SK-N-SH treated with all-trans-retinoic acid at 6 μM for 48 hours (cell line): ENCODE results near the gene CHAF1B.

Experiments used
- ARNTL ChIP-seq: fragments of 450-650 bp; formaldehyde crosslinking; IDR thresholded peaks from 2 replicates; pipeline ENCODE4 v1.5.0; 2020; ENCODE audit warnings: low read depth, mild to moderate bottlenecking, moderate library complexity, borderline replicate concordance
- BACH2 ChIP-seq: fragments of 250-450 bp; sonication (Bioruptor Pico); IDR thresholded peaks from 2 replicates; pipeline ENCODE4 v1.9.0; 2021; ENCODE audit warnings: mild to moderate bottlenecking, borderline replicate concordance
- GLIS3 ChIP-seq: fragments of 250-450 bp; sonication (Bioruptor Pico); IDR thresholded peaks from 2 replicates; pipeline ENCODE4 v1.5.0; 2020; ENCODE audit warnings: mild to moderate bottlenecking, moderate library complexity
- OSR1 ChIP-seq: fragments of 250-450 bp; sonication (Bioruptor Pico); IDR thresholded peaks from 2 replicates; pipeline ENCODE4 v1.8.0; 2022; ENCODE audit warnings: moderate library complexity, mild to moderate bottlenecking, inconsistent platforms
- PPARA ChIP-seq: fragments of 250-450 bp; sonication (Bioruptor Pico); IDR thresholded peaks from 2 replicates; pipeline ENCODE4 v1.5.0; 2020; ENCODE audit warnings: mild to moderate bottlenecking, borderline replicate concordance
- RARB ChIP-seq: fragments of 250-450 bp; sonication (Bioruptor Pico); IDR thresholded peaks from 2 replicates; pipeline ENCODE4 v1.8.0; 2021; ENCODE audit warnings: mild to moderate bottlenecking, moderate library complexity
- ZFP30 ChIP-seq: fragments of 450-650 bp; formaldehyde crosslinking; IDR thresholded peaks from 2 replicates; pipeline ENCODE4 v1.5.0; 2022; ENCODE audit warnings: mild to moderate bottlenecking, moderate library complexity
- ZNF565 ChIP-seq: fragments of 450-650 bp; formaldehyde crosslinking; conservative IDR thresholded peaks from 2 replicates; pipeline ENCODE4 v1.5.0; 2020; ENCODE audit warnings: low read depth, mild to moderate bottlenecking, moderate library complexity
- ZNF70 ChIP-seq: fragments of 450-650 bp; formaldehyde crosslinking; IDR thresholded peaks from 2 replicates; pipeline ENCODE4 v1.5.0; 2020; ENCODE audit warnings: mild to moderate bottlenecking, moderate library complexity
- TF ChIP-seq, protein P1 (sequence below): fragments of 250-450 bp; sonication (Bioruptor Pico); IDR thresholded peaks from 2 replicates; pipeline ENCODE4 v1.8.0; 2020; ENCODE audit warnings: mild to moderate bottlenecking, moderate library complexity, borderline replicate concordance
- TF ChIP-seq, protein P2 (sequence below): fragments of 250-450 bp; sonication (Bioruptor Pico); IDR thresholded peaks from 2 replicates; pipeline ENCODE4 v1.5.0; 2020; ENCODE audit warnings: mild to moderate bottlenecking, moderate library complexity
- TF ChIP-seq, protein P3 (sequence below): fragments of 250-450 bp; sonication (Bioruptor Pico); IDR thresholded peaks from 2 replicates; pipeline ENCODE4 v1.5.1; 2020; ENCODE audit warnings: low read depth, mild to moderate bottlenecking, moderate library complexity
- TF ChIP-seq, protein P4 (sequence below): fragments of 250-450 bp; sonication (Bioruptor Pico); IDR thresholded peaks from 2 replicates; pipeline ENCODE4 v1.5.1; 2021; ENCODE audit warnings: mild to moderate bottlenecking, moderate library complexity

DNA sequence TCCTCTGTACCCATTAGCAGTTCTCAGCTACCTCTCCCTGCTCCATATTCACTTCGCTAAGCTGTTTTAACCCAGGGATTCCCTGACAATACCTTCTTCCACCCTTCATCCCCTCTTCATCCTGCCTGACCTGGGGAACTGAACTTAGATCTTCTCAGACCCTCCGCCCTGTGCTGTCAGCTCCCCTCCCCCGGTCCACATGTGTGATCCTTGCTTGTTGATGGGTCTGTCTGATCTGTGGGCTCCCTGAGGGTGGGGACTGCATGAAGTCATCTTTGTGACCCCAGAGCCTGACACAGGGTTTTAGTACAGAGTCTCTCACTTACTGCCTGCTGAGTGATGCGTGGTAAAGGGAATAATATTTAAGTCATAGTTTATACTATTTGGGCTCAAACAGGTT, 11.8 kb downstream of the CHAF1B start:
- TF ChIP-seq, protein P1, sequence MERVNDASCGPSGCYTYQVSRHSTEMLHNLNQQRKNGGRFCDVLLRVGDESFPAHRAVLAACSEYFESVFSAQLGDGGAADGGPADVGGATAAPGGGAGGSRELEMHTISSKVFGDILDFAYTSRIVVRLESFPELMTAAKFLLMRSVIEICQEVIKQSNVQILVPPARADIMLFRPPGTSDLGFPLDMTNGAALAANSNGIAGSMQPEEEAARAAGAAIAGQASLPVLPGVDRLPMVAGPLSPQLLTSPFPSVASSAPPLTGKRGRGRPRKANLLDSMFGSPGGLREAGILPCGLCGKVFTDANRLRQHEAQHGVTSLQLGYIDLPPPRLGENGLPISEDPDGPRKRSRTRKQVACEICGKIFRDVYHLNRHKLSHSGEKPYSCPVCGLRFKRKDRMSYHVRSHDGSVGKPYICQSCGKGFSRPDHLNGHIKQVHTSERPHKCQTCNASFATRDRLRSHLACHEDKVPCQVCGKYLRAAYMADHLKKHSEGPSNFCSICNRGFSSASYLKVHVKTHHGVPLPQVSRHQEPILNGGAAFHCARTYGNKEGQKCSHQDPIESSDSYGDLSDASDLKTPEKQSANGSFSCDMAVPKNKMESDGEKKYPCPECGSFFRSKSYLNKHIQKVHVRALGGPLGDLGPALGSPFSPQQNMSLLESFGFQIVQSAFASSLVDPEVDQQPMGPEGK (CRISPR knock-in tag): no peak
- TF ChIP-seq, protein P2, sequence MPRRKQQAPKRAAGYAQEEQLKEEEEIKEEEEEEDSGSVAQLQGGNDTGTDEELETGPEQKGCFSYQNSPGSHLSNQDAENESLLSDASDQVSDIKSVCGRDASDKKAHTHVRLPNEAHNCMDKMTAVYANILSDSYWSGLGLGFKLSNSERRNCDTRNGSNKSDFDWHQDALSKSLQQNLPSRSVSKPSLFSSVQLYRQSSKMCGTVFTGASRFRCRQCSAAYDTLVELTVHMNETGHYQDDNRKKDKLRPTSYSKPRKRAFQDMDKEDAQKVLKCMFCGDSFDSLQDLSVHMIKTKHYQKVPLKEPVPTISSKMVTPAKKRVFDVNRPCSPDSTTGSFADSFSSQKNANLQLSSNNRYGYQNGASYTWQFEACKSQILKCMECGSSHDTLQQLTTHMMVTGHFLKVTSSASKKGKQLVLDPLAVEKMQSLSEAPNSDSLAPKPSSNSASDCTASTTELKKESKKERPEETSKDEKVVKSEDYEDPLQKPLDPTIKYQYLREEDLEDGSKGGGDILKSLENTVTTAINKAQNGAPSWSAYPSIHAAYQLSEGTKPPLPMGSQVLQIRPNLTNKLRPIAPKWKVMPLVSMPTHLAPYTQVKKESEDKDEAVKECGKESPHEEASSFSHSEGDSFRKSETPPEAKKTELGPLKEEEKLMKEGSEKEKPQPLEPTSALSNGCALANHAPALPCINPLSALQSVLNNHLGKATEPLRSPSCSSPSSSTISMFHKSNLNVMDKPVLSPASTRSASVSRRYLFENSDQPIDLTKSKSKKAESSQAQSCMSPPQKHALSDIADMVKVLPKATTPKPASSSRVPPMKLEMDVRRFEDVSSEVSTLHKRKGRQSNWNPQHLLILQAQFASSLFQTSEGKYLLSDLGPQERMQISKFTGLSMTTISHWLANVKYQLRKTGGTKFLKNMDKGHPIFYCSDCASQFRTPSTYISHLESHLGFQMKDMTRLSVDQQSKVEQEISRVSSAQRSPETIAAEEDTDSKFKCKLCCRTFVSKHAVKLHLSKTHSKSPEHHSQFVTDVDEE: no peak
- TF ChIP-seq, protein P3, sequence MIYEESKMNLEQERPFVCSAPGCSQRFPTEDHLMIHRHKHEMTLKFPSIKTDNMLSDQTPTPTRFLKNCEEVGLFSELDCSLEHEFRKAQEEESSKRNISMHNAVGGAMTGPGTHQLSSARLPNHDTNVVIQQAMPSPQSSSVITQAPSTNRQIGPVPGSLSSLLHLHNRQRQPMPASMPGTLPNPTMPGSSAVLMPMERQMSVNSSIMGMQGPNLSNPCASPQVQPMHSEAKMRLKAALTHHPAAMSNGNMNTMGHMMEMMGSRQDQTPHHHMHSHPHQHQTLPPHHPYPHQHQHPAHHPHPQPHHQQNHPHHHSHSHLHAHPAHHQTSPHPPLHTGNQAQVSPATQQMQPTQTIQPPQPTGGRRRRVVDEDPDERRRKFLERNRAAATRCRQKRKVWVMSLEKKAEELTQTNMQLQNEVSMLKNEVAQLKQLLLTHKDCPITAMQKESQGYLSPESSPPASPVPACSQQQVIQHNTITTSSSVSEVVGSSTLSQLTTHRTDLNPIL (CRISPR knock-in tag): no peak
- TF ChIP-seq GLIS3 (CRISPR knock-in tag) (no peak), ARNTL (no peak), ZFP30 (CRISPR knock-in tag) (no peak), PPARA (no peak), ZNF565 (CRISPR knock-in tag) (no peak), BACH2 (CRISPR knock-in tag) (no peak), RARB (CRISPR knock-in tag) (no peak), OSR1 (CRISPR knock-in tag) (no peak), ZNF70 (CRISPR knock-in tag) (no peak)
- TF ChIP-seq, protein P4, sequence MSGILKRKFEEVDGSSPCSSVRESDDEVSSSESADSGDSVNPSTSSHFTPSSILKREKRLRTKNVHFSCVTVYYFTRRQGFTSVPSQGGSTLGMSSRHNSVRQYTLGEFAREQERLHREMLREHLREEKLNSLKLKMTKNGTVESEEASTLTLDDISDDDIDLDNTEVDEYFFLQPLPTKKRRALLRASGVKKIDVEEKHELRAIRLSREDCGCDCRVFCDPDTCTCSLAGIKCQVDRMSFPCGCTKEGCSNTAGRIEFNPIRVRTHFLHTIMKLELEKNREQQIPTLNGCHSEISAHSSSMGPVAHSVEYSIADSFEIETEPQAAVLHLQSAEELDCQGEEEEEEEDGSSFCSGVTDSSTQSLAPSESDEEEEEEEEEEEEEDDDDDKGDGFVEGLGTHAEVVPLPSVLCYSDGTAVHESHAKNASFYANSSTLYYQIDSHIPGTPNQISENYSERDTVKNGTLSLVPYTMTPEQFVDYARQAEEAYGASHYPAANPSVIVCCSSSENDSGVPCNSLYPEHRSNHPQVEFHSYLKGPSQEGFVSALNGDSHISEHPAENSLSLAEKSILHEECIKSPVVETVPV (CRISPR knock-in tag): no peak
